Ectodermal cell (in vitro differentiated cells): ENCODE measurements around the gene HLCS.

Experiments used
- H3K27ac ChIP-seq: 2 replicates; pipeline ENCODE4 v1.7.0; 2013; ENCODE audit warnings: mild to moderate bottlenecking, low read depth, low read length; ENCODE audit not compliant: insufficient read depth, poor library complexity, severe bottlenecking
- H3K27me3 ChIP-seq: 2 replicates; pipeline ENCODE4 v1.7.0; 2013; ENCODE audit warnings: mild to moderate bottlenecking, low read length; ENCODE audit not compliant: insufficient read depth, control insufficient read depth, poor library complexity, severe bottlenecking
- H3K36me3 ChIP-seq: one replicate; pipeline ENCODE4 v1.7.0; 2013; ENCODE audit warnings: low read length; ENCODE audit not compliant: control insufficient read depth, insufficient read depth
- H3K4me1 ChIP-seq: one replicate; pipeline ENCODE4 v1.7.0; 2013; ENCODE audit warnings: low read length; ENCODE audit not compliant: control insufficient read depth, insufficient read depth
- H3K4me3 ChIP-seq: 2 replicates; pipeline ENCODE4 v1.7.0; 2013; ENCODE audit warnings: low read depth, low read length, control low read depth; ENCODE audit not compliant: insufficient read depth
- H3K9me3 ChIP-seq: 2 replicates; pipeline ENCODE4 v1.7.0; 2013; ENCODE audit warnings: mild to moderate bottlenecking, low read length, moderate library complexity; ENCODE audit not compliant: control insufficient read depth
- WGBS, 2 experiments: methylation state at CpG; one replicate each; pipeline ENCODE4 v1.1.7; 2013; ENCODE audit warnings: missing lambda C conversion rate in 2 of 2; 5-methylcytosine and 5-hydroxymethylcytosine counted together

The HLCS gene

DNA sequence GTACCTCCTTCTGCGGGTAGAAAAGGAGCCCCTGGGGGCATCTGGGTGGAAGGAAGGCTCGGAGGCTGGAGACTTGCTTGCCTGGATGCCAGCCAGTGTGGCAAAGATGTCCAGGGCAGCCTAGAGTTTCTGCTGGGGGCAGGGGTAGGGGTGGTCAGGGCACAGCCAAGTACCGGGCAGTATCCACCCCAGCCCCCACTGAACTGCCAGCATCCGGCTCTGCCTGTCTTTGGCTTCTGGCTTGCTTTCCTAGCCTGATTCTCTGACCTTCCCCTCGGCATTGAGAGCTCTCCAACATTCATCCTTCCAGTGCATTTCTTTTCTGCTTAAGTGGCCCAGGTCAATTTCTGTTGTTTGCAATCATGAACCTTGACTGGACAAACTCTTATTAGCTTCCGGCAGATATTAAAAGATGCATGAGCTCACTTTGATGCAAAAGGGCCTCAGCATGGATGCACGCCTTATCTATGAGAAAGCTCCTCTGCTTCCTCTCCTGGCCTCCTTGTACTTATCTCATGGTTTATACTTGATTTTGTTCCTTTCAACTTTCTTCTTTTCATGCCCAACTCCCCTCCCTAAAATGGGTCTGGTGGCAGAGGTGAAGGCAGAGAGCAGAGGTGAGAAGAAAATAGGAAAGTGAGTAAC lies 116.9 kb downstream of the HLCS start:
- Histone ChIP-seq H3K4me3 (no peak overlapping the region), H3K9me3 (no peaks in the 10 kb centered on the region), H3K27ac (no peak overlapping the region), H3K27me3 (no peaks in the 10 kb centered on the region), H3K36me3 (no peaks in the 10 kb centered on the region), H3K4me1 (no peaks in the 10 kb centered on the region)
- WGBS, 2 experiments = 88 to 89% methylated on average over 7 of the region's 7 CpGs

- Histone ChIP-seq H3K27ac (no peak overlapping the region), H3K36me3 (no peaks in the 10 kb centered on the region), H3K27me3 (no peaks in the 10 kb centered on the region), H3K4me1 (no peaks in the 10 kb centered on the region), H3K4me3 (no peak overlapping the region), H3K9me3 (no peaks in the 10 kb centered on the region)
- WGBS, 2 experiments = 99 to 100% methylated on average over 1 to 3 of the region's 3 CpGs
Observed at GRCh38 chr21:36848730-36849274, 117.7 kb downstream of the HLCS start.

DNA sequence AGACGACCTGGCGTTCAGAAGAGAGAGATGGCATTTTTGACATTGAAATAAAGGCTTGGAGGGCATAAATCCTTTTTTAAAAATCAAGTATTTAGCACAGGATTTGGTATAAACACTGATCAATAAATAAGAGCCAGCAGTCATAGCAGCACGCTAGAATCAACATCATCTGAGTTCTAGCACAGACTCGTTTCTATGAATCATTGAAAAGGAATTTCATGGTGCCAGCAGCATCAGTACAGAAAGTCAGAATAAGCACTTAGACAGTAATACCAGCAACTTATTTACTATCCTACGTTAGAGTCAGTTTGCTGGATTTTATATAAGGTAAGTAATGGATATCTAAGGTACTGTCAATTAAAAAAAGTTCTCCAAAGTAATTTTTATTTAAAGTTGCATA lies 119.3 kb downstream of the HLCS start:
- no peaks in the 10 kb centered on the region for H3K4me1 ChIP-seq
- no peak overlapping the region for H3K27ac ChIP-seq
- no peaks in the 10 kb centered on the region for H3K9me3 ChIP-seq
- 83 to 86% methylated on average over 4 of the region's 5 CpGs for WGBS, 2 experiments
- no peaks in the 10 kb centered on the region for H3K36me3 ChIP-seq
- H3K4me3 ChIP-seq = no peak overlapping the region
- H3K27me3 ChIP-seq = no peaks in the 10 kb centered on the region

- Histone ChIP-seq H3K27me3 (no peaks in the 10 kb centered on the region), H3K4me1 (no peaks in the 10 kb centered on the region)
Observed at GRCh38 chr21:36846631-36847030, 119.8 kb downstream of the HLCS start.

DNA sequence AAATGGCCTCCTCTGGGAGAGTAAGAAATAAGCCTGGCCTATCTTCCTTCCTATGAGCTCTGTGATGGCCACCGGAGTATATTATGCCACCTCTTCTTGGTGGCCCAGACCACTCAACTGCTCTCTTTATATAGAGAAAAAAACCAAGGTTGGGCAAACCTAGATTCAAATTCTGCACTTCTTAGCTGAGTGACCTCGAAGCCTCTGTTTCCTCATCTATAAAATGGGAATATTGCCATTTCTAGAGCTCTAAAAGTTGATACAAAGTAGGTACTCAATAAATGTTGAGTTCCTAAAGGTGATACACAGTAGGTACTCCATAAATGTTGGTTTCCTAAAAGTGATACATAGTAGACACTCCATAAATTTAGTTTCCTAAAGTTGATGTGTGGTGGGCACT lies 120.7 kb downstream of the HLCS start:
- H3K36me3 ChIP-seq = no peaks in the 10 kb centered on the region
- no peaks in the 10 kb centered on the region for H3K9me3 ChIP-seq
- H3K4me3 ChIP-seq = no peak overlapping the region
- H3K27me3 ChIP-seq = no peaks in the 10 kb centered on the region
- no peak overlapping the region for H3K27ac ChIP-seq
- 94 to 98% methylated on average over 2 of the region's 2 CpGs for WGBS, 2 experiments
- no peaks in the 10 kb centered on the region for H3K4me1 ChIP-seq

More at GRCh38 chr21:36846631-36847030, 119.8 kb downstream of the HLCS start:
- Histone ChIP-seq H3K27ac (no peak overlapping the region), H3K9me3 (no peaks in the 10 kb centered on the region), H3K4me3 (no peak overlapping the region), H3K36me3 (no peaks in the 10 kb centered on the region)
- WGBS, 2 experiments = 67 to 68% methylated on average over 4 of the region's 4 CpGs

DNA sequence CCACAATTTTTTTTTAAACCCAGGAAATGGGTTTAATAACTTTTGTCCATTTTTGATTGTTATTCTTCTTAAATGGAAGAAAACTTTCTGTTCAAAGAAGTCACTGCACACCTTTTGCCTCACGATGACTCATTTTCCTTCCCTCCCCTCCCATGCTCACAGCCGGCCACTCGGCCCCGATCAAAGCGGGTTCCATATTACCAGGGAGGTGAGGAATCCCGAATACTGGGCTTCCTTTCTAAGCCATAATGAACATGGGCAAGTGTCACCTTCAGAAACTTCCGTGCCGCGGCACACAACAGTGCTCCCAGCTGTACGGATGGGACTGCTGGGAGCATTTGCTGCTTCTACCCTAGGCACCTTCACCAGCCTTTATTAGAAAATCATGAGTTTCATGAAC lies 121.4 kb downstream of the HLCS start:
- no peaks in the 10 kb centered on the region for H3K9me3 ChIP-seq
- H3K27me3 ChIP-seq = no peaks in the 10 kb centered on the region
- H3K27ac ChIP-seq = no peak overlapping the region
- H3K4me1 ChIP-seq = no peaks in the 10 kb centered on the region
- WGBS, 2 experiments = 96% methylated on average over 10 of the region's 10 CpGs
- no peaks in the 10 kb centered on the region for H3K36me3 ChIP-seq
- H3K4me3 ChIP-seq = no peak overlapping the region

GRCh38 chr21:36841866-36842265 lies 124.6 kb downstream of the HLCS start:
- Histone ChIP-seq H3K9me3 (no peaks in the 10 kb centered on the region), H3K4me3 (no peak overlapping the region), H3K27ac (no peak overlapping the region), H3K27me3 (no peaks in the 10 kb centered on the region), H3K4me1 (no peaks in the 10 kb centered on the region), H3K36me3 (no peaks in the 10 kb centered on the region)
- 95 to 99% methylated on average over 2 to 3 of the region's 3 CpGs for WGBS, 2 experiments

DNA sequence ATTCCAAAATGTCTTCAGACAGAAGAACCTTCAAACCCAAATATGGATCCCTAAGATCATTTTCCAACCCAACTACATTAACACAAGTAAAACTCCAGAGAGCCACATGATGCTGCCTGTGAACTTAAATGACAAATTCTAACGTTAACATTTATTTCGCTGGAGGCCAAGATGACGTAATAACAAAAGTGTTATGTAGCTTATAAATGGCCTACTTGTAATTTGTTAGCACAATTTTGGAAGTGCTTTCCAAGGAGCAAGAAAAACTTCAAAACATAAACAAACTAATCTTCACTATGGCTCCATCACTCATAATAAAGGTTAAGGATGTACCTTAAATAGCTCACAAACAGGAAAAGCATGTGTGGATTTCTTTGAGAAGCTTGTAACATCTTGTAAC lies 126.7 kb downstream of the HLCS start:
- Histone ChIP-seq H3K27ac (no peak overlapping the region), H3K4me3 (no peak overlapping the region), H3K36me3 (no peaks in the 10 kb centered on the region), H3K9me3 (no peaks in the 10 kb centered on the region), H3K4me1 (no peaks in the 10 kb centered on the region), H3K27me3 (no peaks in the 10 kb centered on the region)
- WGBS, 2 experiments = 94 to 95% methylated on average over 3 of the region's 3 CpGs

- Histone ChIP-seq H3K4me3 (no peak overlapping the region), H3K9me3 (no peaks in the 10 kb centered on the region), H3K4me1 (no peaks in the 10 kb centered on the region), H3K27me3 (no peaks in the 10 kb centered on the region), H3K36me3 (no peaks in the 10 kb centered on the region), H3K27ac (no peak overlapping the region)
- 92 to 94% methylated on average over 6 of the region's 6 CpGs for WGBS, 2 experiments
Observed at GRCh38 chr21:36839123-36839522, 127.3 kb downstream of the HLCS start.

- 22 to 29% methylated on average over 1 of the region's 1 CpG for WGBS, 2 experiments
Observed at GRCh38 chr21:36835383-36835795, 131.1 kb downstream of the HLCS start.

More at GRCh38 chr21:36835383-36835795, 131.1 kb downstream of the HLCS start:
- Histone ChIP-seq H3K36me3 (no peaks in the 10 kb centered on the region), H3K27ac (no peak overlapping the region), H3K9me3 (no peaks in the 10 kb centered on the region), H3K4me3 (no peak overlapping the region), H3K4me1 (no peaks in the 10 kb centered on the region), H3K27me3 (no peaks in the 10 kb centered on the region)
